ENCODE results near the gene TTLL7. TPM values are rescaled to one million over a fixed set of nuclear protein-coding genes. Genes with fewer than 3 reads are reported as not detected.

TTLL7 gene
- total and polyA plus RNA-seq, 9 of the 15 experiments (the other 6 are each of a cell fraction or from before 2014, with no cell fraction given), result 0.63 to 2.6 (median 1.7) TPM

GRCh38 chr1:83832194-83832593 lies 166.7 kb downstream of the TTLL7 start:
- no TSS peak for BruUV-seq (replicated peaks)
- Histone ChIP-seq H3K27me3 (ENCODE audit: control insufficient read depth in 2 of 2, insufficient read depth in 2 of 2, low read length in 2 of 2) (no peaks in the 10 kb centered on the region), H3K4me1 (replicated peaks in 1 of 2; ENCODE audit: control insufficient read depth in 2 of 2, insufficient read depth in 2 of 2, low read length in 2 of 2) (no peaks in the 10 kb centered on the region), H3K79me2 (ENCODE audit: control insufficient read depth, insufficient read depth, low read length) (no peaks in the 10 kb centered on the region), H3K9ac (ENCODE audit: insufficient read depth in 1 of 2, low read depth in 2 of 2, low read length in 2 of 2) (no peak overlapping the region), H3K9me3 (replicated peaks; ENCODE audit: control insufficient read depth, insufficient read depth, low read depth, low read length) (no peaks in the 10 kb centered on the region), H3K27ac (ENCODE audit: extremely low read depth, low read depth, low read length) (no peak overlapping the region), H3K4me2 (ENCODE audit: insufficient read depth, low read length) (no peak overlapping the region), H4K20me1 (replicated peaks; ENCODE audit: control insufficient read depth, insufficient read depth, low read length) (no peaks in the 10 kb centered on the region), H3K36me3 (ENCODE audit: control insufficient read depth, insufficient read depth, low read length) (no peaks in the 10 kb centered on the region), H3K4me3 (no peak overlapping the region), H2AFZ (ENCODE audit: low read depth, low read length) (no peak overlapping the region), H3K9me1 (ENCODE audit: control insufficient read depth, insufficient read depth, low read length) (no peaks in the 10 kb centered on the region)
- CTCF ChIA-PET (ENCODE audit: low intra/inter-chr PET ratio), result no interaction called here
- DNase-seq (ENCODE audit: extremely low read depth in 1 of 4, low spot score in 3 of 4), result no peak
- WGBS (ENCODE audit: insufficient coverage, low coverage, missing lambda C conversion rate), result 0% methylated on average over 1 of the region's 1 CpG
- in situ Hi-C loops (cut with MboI) (no loop called here), intact Hi-C loops (cut with micrococcal nuclease) (no loop called here)
- no peak for TF ChIP-seq ZNF655 (CRISPR knock-in tag; IDR thresholded peaks at IDR 0.05)
- TF ChIP-seq CEBPG (CRISPR knock-in tag; IDR thresholded peaks at IDR 0.05), result no peak
- peak in 1 of 2 experiments; percentile 60; a peak in 1 of 4 replicates for TF ChIP-seq CEBPG (tag; conservative IDR thresholded peaks at IDR 0.05 in 1 of 2, IDR thresholded peaks at IDR 0.05 in 1 of 2)
- TF ChIP-seq CEBPB (tag; IDR thresholded peaks at IDR 0.05), result peak; percentile 33; the same call in 1 of the 2 replicates
- POLR2A ChIA-PET, result interaction anchor here (1.0 kb wide), 1 partner anchor 13 kb away, joined by 3 read pairs; no protein-coding TSS in a partner anchor
- no peak for ATAC-seq
- FAIRE-seq, result no peak

GRCh38 chr1:83829106-83829505 lies 169.8 kb downstream of the TTLL7 start:
- no peak for FAIRE-seq
- TF ChIP-seq CXXC5 (CRISPR knock-in tag; IDR thresholded peaks at IDR 0.05) (no peak), SMAD1 (IDR thresholded peaks at IDR 0.05; ENCODE audit: low read depth, low read length, partially characterized antibody) (no peak), CHD4 (IDR thresholded peaks at IDR 0.05; ENCODE audit: insufficient read depth, insufficient replicate concordance, low read depth, low read length, poor library complexity, severe bottlenecking) (no peak), C11orf30 (IDR thresholded peaks at IDR 0.05; ENCODE audit: low read depth) (peak; percentile 11; the same call in 1 of the 2 replicates), ZNF316 (IDR thresholded peaks at IDR 0.05) (peak; percentile 31; the same call in 1 of the 2 replicates), ZNF277 (CRISPR knock-in tag; IDR thresholded peaks at IDR 0.05; ENCODE audit: borderline replicate concordance) (no peak)
- Histone ChIP-seq H3K27me3 (ENCODE audit: control insufficient read depth in 2 of 2, insufficient read depth in 2 of 2, low read length in 2 of 2) (no peaks in the 10 kb centered on the region), H4K20me1 (replicated peaks; ENCODE audit: control insufficient read depth, insufficient read depth, low read length) (no peaks in the 10 kb centered on the region), H3K27ac (ENCODE audit: extremely low read depth, low read depth, low read length) (no peak overlapping the region), H2AFZ (ENCODE audit: low read depth, low read length) (no peak overlapping the region), H3K79me2 (ENCODE audit: control insufficient read depth, insufficient read depth, low read length) (no peaks in the 10 kb centered on the region), H3K4me3 (no peak overlapping the region), H3K9me3 (replicated peaks; ENCODE audit: control insufficient read depth, insufficient read depth, low read depth, low read length) (no peaks in the 10 kb centered on the region), H3K36me3 (ENCODE audit: control insufficient read depth, insufficient read depth, low read length) (no peaks in the 10 kb centered on the region), H3K9ac (ENCODE audit: insufficient read depth in 1 of 2, low read depth in 2 of 2, low read length in 2 of 2) (no peak overlapping the region), H3K4me2 (ENCODE audit: insufficient read depth, low read length) (no peak overlapping the region), H3K4me1 (replicated peaks in 1 of 2; ENCODE audit: control insufficient read depth in 2 of 2, insufficient read depth in 2 of 2, low read length in 2 of 2) (no peaks in the 10 kb centered on the region), H3K9me1 (ENCODE audit: control insufficient read depth, insufficient read depth, low read length) (no peaks in the 10 kb centered on the region)
- ChIA-PET POLR2A (interaction anchor here (0.7 kb wide), 1 partner anchor 12 kb away, joined by 3 read pairs; no protein-coding TSS in a partner anchor), CTCF (ENCODE audit: low intra/inter-chr PET ratio) (no interaction called here)
- 0% methylated on average over 7 of the region's 7 CpGs for WGBS (ENCODE audit: insufficient coverage, low coverage, missing lambda C conversion rate)
- in situ Hi-C loops (cut with MboI), result no loop called here
- ATAC-seq, result no peak
- BruUV-seq (replicated peaks), result no TSS peak
- intact Hi-C loops (cut with micrococcal nuclease), result no loop called here
- DNase-seq (ENCODE audit: extremely low read depth in 1 of 4, low spot score in 3 of 4), result no peak
